HUES48 (cell line): Measurements from ENCODE around the gene ST6GALNAC5.
"Not testable (repeated sequence)": the region's sequence is repeated elsewhere in the genome, so short reads cannot be mapped to it uniquely, and the experiment has no call there.

ENCODE experiments used
- H3K27ac ChIP-seq: one replicate; pipeline ENCODE4 v1.7.0; 2013; ENCODE audit warnings: low read depth, low read length, inconsistent platforms
- H3K27me3 ChIP-seq: 2 replicates; pipeline ENCODE4 v1.6.1; 2013; ENCODE audit warnings: mild to moderate bottlenecking, low read length; ENCODE audit not compliant: control insufficient read depth, insufficient read depth
- H3K36me3 ChIP-seq: 2 replicates; pipeline ENCODE4 v1.6.1; 2013; ENCODE audit warnings: low read length; ENCODE audit not compliant: control insufficient read depth, insufficient read depth
- H3K4me1 ChIP-seq: 2 replicates; pipeline ENCODE4 v1.6.1; 2013; ENCODE audit warnings: mild to moderate bottlenecking, low read length; ENCODE audit not compliant: control insufficient read depth, insufficient read depth
- H3K4me3 ChIP-seq: 2 replicates; pipeline ENCODE4 v1.5.1; 2013; ENCODE audit warnings: mild to moderate bottlenecking, low read depth, low read length
- H3K9ac ChIP-seq: 2 replicates; pipeline ENCODE4 v1.6.1; 2013; ENCODE audit warnings: mild to moderate bottlenecking, low read depth, low read length, moderate library complexity
- H3K9me3 ChIP-seq: 2 replicates; pipeline ENCODE4 v1.6.1; 2013; ENCODE audit warnings: low read length; ENCODE audit not compliant: control insufficient read depth, insufficient read depth

ST6GALNAC5 gene

DNA sequence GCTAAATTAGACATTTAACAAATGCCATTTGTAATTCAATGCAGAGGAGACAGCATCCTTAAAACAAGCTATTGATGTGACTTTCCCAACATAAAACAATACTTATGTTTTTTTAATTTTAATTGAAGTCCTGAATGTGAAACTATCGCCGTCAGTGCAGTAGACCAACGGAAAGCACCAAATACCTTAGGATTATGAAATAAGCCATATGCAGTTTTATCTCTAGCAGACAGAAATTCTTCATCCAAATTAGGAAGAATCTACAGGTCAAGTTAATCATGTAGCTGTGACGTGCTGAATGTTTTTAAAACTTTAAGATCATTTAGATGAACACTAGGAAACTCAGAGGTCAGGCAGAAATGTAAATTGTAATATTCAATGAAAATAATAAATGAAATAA lies 714 bp upstream of the ST6GALNAC5 start:
- H3K27me3 ChIP-seq: peaks cover 44% of the 10 kb centered on the region
- peaks cover 14% of the 10 kb centered on the region; the same call in 1 of the 2 replicates for H3K4me1 ChIP-seq
- no peak overlapping the region for H3K27ac ChIP-seq
- no peaks in the 10 kb centered on the region for H3K9me3 ChIP-seq
- H3K9ac ChIP-seq: no peak overlapping the region
- H3K36me3 ChIP-seq: no peaks in the 10 kb centered on the region
- no peak overlapping the region for H3K4me3 ChIP-seq

DNA sequence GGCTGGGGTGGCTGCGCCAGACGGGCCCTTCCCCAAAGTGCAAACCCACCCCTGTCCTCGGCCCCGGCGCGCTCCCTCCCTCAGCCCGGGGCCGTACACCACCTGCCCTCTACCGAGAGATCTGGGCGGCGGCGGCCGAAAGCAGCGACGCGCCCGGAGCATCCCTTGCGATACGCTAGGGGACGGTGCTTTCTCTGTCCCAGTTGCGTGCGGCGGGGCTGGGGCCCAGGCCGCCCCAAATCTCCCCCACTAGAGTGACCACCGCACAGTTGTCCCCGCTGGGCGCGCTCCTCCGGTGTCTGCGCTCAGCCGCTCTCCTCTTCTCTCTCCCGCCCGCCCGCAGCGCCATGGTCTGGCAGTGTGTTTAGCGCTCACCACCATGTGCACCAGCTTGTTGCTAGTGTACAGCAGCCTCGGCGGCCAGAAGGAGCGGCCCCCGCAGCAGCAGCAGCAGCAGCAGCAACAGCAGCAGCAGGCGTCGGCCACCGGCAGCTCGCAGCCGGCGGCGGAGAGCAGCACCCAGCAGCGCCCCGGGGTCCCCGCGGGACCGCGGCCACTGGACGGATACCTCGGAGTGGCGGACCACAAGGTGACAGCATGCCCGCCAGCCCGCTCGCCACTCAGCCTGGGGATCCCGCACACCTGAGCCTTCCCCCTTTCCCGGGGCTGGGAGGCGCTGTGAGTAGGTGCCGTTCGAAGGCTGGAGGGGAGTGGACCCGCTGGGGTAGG lies 1.0 kb downstream of the ST6GALNAC5 start:
- peaks cover 44% of the 10 kb centered on the region for H3K27me3 ChIP-seq
- no peaks in the 10 kb centered on the region for H3K9me3 ChIP-seq
- peak overlapping the region; percentile 80 for H3K4me3 ChIP-seq
- peaks cover 14% of the 10 kb centered on the region; the same call in 1 of the 2 replicates for H3K4me1 ChIP-seq
- H3K36me3 ChIP-seq: no peaks in the 10 kb centered on the region
- 0 out of 2 replicates have a peak overlapping the region, but pooled peaks have one; percentile 36 for H3K9ac ChIP-seq
- no peak overlapping the region for H3K27ac ChIP-seq

DNA sequence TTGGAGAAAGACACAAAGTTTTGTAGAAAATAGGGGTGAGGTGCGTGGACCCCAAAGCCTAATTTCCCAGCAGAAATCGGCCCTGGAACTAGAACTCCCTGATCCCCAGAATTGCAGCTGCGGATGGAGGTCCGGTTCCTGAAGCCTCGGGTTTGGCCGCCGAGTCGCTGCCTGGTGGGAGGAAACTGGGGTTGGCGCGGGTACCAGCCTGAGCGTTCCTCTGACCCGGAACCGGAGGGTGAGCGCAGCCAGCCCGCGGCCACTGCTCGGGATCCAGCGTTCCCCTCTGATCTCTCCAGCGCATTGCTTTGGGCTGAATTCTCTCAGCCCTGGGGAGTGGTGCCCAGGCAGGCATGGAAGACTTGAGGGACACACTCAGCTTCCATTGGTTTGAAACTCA lies 1.6 kb downstream of the ST6GALNAC5 start:
- peak overlapping the region; percentile 80 for H3K4me3 ChIP-seq
- peaks cover 44% of the 10 kb centered on the region for H3K27me3 ChIP-seq
- H3K36me3 ChIP-seq: no peaks in the 10 kb centered on the region
- H3K9ac ChIP-seq: no peak overlapping the region
- H3K27ac ChIP-seq: no peak overlapping the region
- peaks cover 14% of the 10 kb centered on the region; the same call in 1 of the 2 replicates for H3K4me1 ChIP-seq
- no peaks in the 10 kb centered on the region for H3K9me3 ChIP-seq

DNA sequence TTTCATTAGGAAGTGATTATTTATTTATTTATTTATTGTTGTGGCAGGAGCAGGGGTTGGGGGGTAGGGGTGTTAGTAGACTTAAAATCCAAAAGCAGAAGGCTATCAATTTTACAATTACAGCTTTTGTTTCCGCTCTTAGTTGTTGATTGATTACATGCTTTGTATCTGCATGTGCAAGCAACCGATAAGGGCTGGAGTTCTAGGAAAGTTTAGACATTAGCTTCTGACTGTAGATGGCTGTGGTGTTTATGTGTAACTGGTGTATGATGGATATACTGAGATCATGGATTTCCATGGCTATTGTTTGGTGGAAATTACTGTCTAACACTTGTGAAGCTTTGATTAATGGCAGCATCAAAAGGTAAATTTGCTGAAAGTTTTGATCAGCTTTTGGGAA lies 2.8 kb downstream of the ST6GALNAC5 start:
- Histone ChIP-seq H3K27ac (no peak overlapping the region), H3K9ac (no peak overlapping the region), H3K4me1 (peaks cover 14% of the 10 kb centered on the region; the same call in 1 of the 2 replicates), H3K36me3 (no peaks in the 10 kb centered on the region), H3K27me3 (peaks cover 42% of the 10 kb centered on the region), H3K9me3 (no peaks in the 10 kb centered on the region), H3K4me3 (no peak overlapping the region)

DNA sequence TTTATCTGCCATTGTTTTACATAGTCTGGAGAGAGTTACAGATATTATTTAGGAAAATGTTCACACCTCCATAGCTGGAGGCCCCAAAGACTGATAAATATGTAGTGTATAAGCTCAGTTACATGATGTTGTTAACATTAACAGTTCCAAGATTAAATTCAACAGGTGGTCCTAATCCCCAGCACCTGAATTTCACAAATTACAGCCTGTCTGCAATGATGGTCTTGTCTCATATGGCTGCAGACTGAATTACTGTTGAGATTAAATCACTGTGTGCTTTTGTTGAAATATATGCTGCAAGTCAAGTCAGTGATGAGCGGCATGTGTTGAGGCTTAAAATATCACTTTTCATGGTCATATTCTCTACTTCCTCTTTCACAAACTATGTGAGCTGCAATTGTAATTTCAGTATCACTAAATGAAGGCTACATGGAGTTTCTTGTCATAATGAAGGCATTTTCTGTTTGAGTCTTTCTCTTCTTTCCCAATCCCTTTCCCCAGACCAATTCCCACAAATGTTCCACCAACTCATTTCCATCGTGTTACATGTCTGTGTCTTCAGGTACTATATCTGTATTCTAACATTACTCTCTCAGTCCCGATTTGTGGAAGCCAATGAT lies 4.2 kb downstream of the ST6GALNAC5 start:
- H3K9me3 ChIP-seq: no peaks in the 10 kb centered on the region
- peaks cover 7% of the 10 kb centered on the region; the same call in 1 of the 2 replicates for H3K4me1 ChIP-seq
- H3K4me3 ChIP-seq: no peak overlapping the region
- H3K9ac ChIP-seq: no peak overlapping the region
- no peaks in the 10 kb centered on the region for H3K36me3 ChIP-seq
- no peak overlapping the region for H3K27ac ChIP-seq
- H3K27me3 ChIP-seq: peaks cover 36% of the 10 kb centered on the region

DNA sequence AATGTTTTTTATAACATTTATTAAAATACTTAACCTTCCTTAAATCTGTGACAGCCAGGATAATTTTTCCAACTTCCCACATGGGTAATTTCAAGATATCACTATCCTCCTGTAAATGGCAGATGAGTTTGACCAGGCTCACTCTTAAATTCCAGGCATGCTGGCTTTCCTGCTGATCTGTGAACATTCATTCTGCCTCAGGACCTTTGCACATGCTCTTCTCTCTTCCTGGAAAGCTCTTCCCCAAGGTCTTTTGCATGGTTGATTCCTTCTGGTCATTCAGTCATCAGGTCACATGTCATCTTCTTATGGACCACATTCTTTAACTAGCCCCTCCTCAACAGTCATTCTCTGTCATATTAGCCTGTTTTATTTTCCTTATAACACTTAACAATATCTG lies 5.7 kb downstream of the ST6GALNAC5 start:
- Histone ChIP-seq H3K9me3 (no peaks in the 10 kb centered on the region), H3K27me3 (peaks cover 24% of the 10 kb centered on the region), H3K36me3 (no peaks in the 10 kb centered on the region), H3K9ac (no peak overlapping the region), H3K4me3 (no peak overlapping the region), H3K4me1 (no peaks in the 10 kb centered on the region), H3K27ac (no peak overlapping the region)

DNA sequence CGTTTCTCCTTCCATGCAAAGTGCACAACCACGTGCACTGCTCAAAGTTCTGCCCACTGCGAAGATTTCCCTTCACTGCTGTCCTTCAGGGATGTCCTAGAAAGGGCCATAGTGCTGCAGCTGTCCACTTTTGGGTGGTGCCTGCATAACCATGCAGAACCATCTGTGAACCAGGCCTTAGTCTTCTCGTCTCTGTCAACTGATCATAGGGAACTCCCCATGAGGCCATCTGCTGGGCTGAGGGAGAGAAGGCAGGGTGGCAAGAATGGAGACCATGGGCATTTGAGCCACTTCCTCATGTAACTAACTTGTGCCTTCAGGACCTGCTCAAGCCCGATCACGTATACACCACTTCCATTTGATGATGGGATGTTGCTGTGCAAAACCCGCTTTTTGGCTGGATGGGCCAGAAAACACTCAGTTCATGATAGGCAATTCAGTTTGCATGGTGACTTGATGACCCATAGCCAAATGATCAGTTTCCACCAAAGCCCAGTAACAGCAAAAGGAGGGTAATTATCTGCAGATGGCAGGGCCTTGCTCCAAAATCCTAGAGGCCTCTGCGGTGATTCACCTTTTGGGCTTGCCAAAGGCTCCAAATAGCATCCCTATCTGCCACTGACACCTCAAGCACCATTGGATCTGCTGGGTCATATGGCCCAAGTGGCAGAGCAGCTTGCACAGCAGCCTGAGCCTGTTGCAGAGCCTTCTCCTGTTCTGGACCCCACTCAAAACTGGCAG lies 9.5 kb downstream of the ST6GALNAC5 start:
- Histone ChIP-seq H3K9ac (no peak overlapping the region), H3K27ac (no peak overlapping the region), H3K9me3 (no peaks in the 10 kb centered on the region), H3K27me3 (no peaks in the 10 kb centered on the region), H3K36me3 (no peaks in the 10 kb centered on the region), H3K4me1 (no peaks in the 10 kb centered on the region), H3K4me3 (no peak overlapping the region)

DNA sequence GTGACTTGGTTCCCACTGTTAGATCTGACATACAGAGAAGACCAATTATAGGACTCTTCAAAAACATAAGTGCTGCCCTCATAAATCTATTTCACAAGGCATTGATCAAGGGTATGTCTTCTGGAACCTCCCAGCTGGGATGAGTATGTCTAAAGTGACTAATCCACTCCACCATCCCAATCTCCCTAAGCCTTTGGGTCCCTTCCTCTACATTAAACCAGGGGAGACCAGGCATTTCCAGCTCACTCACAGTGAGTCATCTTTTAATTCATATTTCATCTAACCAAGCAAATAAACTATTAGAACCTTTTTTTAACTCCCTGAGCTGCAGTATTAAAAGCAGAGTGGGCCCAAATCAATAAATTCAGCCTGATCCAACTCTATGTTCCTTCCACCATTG lies 11.7 kb downstream of the ST6GALNAC5 start:
- H3K9ac ChIP-seq, H3K4me3 ChIP-seq, H3K27me3 ChIP-seq, H3K4me1 ChIP-seq, H3K9me3 ChIP-seq, H3K27ac ChIP-seq, H3K36me3 ChIP-seq: not testable (repeated sequence)

DNA sequence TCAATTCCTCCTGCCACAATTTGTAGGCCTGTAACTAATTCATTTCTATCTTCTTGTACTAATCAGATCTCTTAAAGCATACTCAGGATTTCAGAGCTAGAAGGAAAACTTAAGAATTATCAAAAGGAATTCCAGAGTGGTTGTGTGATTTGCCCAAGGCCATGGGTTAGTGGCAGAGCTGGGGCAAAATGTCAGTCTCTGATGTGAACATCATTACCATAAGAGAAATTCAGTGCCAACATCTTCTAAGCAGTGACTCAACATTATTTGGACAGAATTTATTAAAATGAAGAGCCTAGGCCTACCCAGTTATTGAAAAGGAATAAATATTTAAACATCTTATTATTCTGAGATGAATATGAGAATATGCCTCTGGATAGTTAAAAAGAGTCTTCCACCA lies 14.5 kb downstream of the ST6GALNAC5 start:
- no peaks in the 10 kb centered on the region for H3K27me3 ChIP-seq

DNA sequence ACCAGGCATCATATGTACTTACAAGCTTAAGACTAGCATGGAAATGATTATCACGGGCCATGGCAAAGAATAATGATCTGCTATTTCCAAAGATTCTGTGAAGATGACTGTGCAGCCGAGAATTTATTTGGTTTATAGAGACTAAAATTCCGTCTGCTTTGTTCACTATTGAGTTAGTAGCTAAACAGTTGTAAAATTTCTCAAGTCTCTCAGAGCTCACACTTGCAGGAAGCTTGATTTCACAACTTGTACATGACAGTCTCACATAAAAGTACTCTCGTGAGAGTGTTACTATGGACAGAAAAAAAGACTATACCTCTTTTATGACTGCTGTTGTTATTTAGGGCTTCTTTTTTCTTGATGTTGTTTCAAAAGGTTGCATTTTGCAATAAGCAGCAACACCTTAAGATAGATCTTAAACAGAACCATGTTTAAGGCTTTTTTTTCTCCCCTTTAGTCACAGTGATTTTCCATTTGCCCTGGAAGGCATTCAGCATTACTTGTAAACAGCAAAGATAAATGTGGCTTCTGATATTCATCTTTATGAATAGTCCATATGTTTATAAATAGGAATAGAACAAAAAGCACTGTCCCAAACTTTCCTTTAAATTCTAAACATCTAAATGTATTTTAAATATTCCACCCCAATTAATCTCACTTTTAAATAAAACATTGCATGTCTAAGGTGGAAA lies 24.8 kb downstream of the ST6GALNAC5 start:
- Histone ChIP-seq H3K9ac (no peak overlapping the region), H3K27me3 (no peaks in the 10 kb centered on the region), H3K27ac (no peak overlapping the region), H3K36me3 (no peaks in the 10 kb centered on the region), H3K4me1 (no peaks in the 10 kb centered on the region), H3K9me3 (no peaks in the 10 kb centered on the region), H3K4me3 (no peak overlapping the region)

More for the DNA sequence above, 14.5 kb downstream of the ST6GALNAC5 start:
- Histone ChIP-seq H3K4me1 (no peaks in the 10 kb centered on the region), H3K4me3 (no peak overlapping the region), H3K27ac (no peak overlapping the region), H3K9ac (no peak overlapping the region), H3K36me3 (no peaks in the 10 kb centered on the region), H3K9me3 (no peaks in the 10 kb centered on the region)
